GM11168 (cell line): ENCODE results near the gene PKP1.

Experiments
- in situ Hi-C: fragments of 300-500 bp; cut with MboI; formaldehyde crosslinking; loops from one replicate; pipeline ENCODE4 v1.12.0; 2022; ENCODE audit warnings: low sequenced_read_pairs; ENCODE audit not compliant: unreplicated experiment

PKP1 gene

DNA sequence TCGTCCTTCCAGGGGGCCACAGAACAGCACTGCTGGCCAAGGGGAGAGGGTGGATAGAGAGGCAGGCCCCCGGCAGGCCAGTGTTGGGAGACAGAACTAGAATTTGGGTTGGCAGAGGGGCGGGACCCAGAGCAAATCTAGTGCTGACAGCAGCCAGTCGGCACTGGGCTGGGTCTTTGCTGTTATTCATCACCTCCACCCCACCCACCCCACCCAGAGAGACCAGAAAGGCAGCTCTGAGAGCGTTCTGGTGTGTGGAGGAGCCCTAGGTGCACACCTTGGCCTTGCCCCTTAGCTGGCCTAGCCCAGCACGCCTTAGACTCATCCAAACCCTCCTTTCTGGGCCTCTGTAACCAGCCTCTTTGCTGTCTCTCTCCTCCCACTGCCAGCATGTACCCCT, 6.4 kb upstream of the PKP1 start:
- in situ Hi-C loops = no loop called here

DNA sequence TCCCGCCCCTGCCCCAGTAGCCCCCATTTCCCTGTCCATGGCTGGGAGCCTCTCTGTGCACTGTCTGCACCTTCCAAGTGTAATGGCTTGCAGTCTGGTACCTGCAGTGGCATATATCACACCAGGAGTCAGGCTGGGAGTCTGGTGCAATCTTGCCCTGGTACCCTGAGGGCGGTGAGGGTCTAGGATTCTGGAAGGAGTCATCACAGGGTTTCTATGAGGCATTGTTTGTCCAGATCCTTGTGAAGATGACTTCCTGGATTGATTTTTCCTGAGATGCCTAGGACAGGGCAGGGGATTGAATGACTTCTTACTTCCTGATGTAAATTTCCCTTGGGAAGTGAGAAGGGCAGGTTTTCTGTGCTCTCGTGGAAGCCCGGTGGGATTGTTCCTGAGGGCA, 5.9 kb upstream of the PKP1 start:
- in situ Hi-C loops = no loop called here

DNA sequence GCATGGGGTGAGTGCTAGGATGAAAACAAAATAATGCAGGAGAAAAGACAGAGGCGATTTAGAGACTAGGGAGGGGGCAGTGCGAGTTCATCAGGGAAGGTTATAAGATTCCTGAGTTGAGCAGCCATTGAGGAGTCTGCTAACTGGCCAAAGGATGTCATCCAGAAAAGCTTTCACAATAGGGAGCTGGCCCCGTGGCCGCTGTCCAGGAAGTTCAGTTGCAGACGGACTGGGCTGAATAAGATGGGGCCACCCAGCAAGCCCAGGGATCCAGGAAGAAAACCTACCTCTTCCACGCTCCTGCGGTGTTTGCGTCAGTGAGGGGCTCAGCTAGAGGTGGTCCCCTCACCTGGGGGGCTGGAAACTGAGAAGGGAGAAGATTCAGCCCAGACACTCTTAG, 4.0 kb upstream of the PKP1 start:
- in situ Hi-C loops = no loop called here

DNA sequence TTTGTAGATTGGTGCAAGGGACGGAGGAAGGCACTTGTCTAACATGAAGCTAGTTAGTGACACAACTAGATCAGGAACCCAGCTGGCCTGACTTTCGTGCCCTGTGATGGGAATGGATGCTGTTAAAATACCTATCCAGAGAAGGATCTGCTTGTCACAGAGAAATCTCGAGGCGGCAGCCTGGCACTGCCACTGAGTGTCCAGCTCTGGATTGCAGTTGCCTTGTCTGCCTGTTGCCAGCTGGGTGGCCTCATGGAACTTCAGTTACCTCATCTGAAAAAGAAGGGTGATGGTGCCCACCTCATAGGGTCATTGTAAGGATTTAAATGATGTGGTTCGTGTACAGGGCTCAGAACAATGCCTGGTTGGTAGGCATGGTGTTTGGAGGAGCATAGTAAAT, 2.4 kb upstream of the PKP1 start:
- in situ Hi-C loops = no loop called here

DNA sequence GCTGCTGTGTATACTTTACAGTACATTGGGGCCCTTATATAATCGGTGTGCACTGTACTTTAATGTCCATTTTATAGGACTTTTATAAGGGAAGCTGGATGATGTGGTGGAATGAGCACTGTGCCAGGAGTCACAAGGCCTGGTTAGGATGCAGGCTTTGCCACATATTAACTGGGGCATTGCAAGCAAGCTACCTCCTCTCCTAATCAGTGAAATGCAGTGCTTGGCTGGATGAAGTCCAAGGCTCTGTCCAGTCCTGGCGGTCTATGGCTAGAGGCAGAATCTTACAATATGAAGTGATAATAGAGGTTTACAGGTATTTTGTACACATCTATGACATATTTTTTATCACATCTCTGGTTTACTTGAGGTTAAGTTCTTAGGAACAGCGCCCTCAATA, 1.7 kb upstream of the PKP1 start:
- in situ Hi-C loops = no loop called here

DNA sequence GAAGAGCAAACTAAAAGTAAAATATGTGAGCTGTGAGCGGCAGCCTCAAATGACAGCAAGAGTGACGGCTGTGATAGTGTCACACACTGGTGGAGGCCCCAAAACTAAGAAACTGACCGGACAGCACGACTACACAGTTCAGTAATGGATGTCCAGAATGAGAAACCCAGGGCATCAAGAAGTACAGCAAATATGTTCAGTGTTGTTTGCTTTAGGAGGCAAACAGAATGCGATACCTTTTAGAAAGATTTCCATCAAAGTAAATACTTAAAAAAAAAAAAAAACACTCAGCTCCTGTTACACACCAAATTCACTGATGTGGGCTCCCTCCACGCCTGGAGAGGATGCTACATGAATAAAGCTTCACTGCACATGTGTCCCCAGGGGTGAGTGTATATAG, 1.1 kb upstream of the PKP1 start:
- in situ Hi-C loops = no loop called here

DNA sequence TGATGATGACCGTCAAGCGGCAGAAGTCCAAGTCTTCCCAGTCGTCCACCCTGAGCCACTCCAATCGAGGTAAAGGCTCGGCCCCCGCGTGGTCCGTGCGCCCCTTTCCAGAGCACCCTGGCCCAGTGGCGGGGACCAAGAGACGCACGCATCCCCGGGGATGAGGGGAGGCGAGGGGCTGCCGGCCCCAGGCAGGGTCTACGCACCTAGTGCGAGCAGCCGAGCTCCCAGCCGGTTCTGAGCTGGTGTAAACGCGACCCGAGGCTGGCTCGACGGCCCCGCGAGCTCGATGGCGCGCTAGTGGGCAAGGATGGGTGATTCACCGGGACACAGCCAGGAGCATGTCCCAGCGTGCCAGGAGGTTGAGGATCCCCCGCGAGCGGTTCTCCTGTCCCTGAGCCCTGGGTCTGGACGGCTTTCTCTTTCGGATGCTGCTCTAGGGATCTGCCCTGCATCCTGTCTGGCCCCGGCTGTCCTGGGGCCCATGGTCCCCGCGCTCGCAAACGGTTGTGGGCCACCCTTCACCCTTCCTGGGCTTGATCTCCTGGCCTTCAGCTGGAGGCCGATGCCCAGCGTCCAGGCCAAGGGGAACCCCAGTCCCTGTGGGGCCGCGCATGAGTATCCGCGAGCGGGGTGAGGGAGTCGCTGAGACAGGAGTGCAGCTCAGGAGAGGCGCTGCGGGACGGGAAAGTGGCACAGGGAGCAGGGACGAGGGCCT, 689 bp downstream of the PKP1 start:
- in situ Hi-C loops = no loop called here

DNA sequence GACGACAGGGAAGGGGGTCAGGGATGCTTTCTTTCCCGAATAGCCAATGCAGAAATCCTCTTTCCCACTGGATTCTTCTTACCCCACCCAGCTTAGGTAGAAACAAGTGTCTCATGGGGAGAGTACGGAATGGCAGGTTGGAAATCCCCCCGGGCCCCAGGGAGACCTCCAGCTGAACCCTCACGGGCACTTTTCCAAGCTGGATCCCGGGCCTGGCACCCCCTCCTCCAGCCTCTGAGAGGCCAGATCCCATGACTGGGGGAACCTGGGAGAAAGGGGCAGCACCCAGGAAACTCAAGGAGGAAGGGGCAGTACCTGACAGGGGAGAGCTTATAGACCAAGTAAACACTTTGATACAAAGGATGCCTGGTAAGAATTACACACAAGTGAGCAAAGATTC, 1.3 kb downstream of the PKP1 start:
- in situ Hi-C loops = no loop called here

DNA sequence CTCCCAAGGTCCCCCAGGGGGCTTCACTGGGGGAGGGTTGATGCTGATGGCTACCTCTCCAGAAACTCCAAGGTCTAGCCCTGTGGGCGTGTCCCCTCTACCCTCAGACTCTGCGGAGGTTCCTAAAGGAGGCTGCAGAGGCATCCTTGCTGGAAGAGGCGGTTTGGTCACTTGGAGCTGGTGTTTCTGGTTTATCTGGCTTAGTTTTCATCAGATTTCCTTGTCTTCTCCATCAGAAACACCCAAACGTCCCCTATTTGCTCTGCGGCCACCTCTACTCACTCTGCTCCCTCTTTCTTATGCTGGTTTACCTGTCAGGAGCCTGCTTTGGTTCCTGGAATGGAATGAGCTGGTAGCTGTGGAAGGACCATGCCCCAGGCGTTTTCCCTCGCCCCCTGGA, 2.5 kb downstream of the PKP1 start:
- in situ Hi-C loops = no loop called here

DNA sequence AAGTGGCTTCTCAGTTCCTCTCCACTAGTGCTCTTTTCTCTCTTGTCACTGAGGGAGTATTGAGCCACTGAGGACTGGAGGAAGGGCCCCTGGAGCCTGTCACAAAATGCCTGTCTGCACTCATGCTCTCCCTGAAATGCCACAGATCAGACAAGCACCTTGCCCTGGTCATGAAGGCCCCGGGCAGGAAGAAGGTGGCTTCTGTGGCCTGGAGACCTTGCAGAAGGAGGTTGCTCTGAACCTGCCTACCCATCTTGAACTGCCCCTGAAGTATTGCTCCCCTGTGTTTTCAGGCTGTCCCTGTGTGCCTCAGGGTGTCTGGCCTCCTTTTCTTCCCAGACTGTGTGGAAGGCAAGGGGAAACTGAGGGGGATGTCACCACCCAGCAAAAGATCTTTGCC, 3.1 kb downstream of the PKP1 start:
- in situ Hi-C loops = no loop called here

DNA sequence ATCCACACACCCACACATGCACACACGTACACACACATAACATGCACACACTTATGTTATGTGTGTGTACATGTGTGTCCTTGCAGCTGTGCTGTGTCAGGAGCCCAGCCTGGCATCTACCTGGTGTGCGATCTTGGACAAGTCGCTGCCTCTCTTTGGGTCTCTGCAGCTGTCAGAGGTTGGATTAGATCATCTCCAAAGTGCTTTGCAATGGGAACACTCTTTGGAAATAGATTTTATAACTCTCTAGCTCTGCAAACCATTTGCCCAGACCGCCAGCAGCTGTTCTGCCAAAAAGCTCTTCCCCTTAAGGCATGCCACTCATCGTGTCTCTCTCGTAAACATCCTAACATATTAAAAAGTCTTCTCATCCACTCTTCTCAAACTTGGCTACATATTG, 4.7 kb downstream of the PKP1 start:
- in situ Hi-C loops = no loop called here

DNA sequence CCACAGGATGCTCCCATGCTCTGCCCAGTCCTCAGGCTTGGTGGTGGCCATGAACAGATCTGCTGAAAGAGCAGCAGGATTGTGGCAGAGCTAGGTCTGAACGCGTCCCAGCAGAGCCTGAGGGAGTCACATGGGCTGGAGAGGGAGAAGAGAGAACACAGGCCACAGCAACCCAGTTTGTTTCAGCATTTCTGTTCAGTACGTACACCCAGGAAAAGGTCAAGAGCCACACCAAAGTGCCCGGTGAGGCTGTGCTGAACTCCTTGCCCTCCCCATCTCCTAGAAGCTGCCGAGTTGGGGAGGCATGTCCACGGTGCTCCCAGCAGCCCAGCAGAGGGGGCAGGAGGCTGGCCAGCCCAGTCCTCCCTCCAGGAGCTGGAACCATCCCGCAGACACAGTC, 5.5 kb downstream of the PKP1 start:
- in situ Hi-C loops = no loop called here

DNA sequence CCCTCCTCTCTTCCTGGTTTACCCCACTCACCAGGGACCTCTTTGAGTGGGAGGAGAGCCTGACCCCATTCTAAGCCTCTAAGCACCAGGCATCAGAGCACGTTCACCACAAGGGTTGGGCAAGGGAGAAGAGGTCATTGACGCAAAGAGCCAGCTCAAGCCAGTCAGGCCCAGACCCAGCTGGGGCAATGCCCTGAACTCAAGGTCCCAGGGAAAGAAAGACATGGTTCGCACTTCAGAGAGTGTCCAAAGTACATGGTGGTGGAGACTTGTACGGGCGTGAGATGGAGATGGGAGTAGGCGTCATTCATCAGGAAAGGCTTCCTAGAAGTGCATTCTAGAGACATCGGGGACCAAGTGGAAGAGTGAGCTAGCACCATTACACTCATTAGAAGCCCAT, 7.2 kb downstream of the PKP1 start:
- in situ Hi-C loops = no loop called here

DNA sequence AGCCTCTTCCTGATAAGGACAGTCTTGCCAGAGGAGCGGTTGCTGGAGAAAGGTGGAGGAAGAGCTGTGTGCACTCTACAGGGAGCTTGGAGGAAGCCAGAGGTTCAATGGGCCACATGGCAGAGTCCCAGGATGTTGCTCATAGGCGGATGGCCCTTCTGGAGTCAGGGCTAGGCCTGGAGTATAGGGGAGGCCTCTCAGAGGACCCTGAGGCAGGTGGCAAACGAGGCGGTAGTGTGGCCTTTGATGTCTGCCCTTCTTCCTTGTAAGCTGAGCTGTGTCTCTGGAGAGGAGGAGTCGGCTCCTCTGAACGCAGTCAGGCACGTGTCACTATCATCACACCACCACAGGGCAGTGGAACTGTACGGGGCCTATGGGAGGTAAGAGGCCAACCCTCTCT, 8.6 kb downstream of the PKP1 start:
- in situ Hi-C loops = no loop called here

DNA sequence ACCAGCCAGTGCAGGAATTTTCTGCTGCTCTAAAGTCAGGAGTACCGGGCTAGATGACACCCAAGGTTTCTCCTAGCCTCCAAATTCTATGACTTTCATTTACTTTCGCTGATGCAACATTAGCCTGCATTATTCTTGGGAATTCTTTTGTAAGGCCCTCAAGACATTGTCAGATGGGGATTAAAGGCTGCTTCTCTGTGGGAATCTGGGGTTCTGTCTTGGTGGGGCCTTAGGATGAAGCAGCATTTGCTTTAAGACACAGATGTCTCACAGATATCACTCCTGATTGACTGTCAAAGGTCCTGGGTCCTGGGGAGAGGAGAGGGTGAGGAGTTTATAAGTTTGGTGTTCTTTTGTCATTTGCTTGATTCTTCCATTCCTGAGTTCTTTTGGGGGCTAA, 11.6 kb downstream of the PKP1 start:
- in situ Hi-C loops = no loop called here

DNA sequence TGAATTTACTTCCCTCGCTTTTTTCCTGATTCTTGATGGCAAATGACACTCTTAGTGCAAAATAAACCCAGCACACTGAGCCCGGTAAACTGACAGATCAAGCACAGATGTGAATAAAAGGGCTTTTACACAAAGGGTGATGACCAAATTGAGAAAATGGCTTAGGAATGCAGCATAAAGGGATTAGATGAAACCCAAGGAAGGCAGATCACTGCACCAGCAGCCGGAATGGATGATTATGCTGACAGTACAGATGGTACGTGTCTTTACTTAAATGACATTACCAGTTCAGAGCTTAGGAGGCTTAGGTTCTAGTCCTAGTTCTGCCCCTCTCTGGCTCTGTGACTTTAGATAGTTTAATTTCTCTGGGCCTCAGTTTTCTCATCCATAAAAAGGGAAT, 12.0 kb downstream of the PKP1 start:
- in situ Hi-C loops = no loop called here

DNA sequence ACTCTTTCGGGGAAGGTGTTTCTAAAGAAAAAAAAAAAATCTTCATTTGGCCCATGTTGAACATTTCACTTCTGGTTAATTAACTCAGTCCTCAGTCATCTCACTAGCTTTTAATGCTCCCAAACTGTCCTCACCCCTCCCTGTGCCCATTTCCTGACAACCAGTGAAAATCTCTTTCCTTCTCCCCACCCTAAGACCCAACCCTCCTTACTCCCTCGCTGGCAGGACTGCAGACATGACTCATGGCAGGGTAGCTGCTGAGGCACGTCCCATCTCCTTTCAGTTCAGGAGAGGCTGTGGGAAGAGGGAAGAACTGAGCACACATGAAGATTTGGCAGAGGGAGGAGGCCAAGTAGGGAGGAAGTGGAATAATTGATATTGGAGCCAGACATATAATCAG, 12.6 kb downstream of the PKP1 start:
- in situ Hi-C loops = no loop called here

DNA sequence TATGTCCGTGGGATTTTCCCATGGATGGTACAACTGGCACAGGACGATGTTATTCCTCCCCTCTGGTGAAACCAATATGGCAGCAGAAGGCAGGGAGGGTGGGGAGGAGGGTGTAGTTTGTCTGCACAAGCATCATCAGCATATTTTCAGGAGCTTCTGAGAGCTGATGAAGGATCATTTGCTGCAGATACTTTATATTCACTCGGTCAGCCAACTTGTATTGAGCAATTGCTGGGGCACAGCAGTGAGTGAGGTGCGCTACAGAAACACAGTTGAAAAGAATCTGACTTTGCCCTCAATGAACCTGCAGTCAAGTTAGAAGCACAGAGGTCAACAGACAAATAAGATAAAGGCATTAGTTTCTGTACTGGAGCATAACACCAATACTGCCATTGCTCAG, 13.0 kb downstream of the PKP1 start:
- in situ Hi-C loops = no loop called here

DNA sequence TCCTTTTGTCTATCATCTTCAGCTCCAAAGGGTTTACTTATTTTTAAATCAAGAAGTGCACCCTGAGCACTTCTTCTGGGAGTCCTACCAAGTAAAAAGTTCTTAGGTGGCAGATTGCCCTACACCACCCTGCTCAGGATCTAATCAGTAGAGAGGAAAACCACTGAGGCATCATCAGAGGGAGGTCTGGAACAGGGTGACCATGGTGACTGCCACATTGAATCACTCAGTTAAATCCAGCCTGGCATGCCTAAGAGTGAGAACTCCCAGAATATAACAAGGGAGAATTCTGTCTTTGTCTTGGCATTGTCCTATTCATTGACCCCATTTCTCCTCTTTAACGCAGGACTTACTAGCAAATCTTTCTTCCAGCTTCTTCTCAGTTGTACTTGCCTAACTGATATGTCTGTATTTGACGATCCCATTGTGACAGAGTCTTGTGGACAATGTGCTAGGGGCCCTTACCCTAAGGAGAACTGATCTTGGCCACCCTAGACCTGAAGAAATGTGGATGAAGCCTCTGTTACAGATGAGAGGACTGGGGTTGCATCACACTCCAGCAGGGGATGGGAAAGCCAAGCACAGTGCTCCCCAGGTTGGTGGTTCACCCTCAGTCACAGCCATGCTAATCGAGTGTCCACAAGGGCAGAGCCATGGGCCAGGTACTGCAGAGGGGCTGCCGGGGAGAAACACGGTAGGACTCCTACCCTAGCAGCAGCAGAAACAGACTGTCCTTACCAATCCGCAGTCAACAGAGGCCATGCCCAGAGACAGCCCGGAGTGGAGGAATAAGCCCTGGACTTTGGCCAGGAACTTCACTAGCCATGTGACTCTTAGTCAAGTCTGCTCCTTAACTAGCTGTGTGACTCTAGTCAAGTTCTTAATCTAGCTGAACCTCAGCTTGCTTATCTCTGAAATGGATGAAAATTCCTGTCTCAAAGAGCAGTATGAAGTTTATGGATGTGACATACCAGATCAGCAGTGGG, 15.4 kb downstream of the PKP1 start:
- in situ Hi-C loops = no loop called here

DNA sequence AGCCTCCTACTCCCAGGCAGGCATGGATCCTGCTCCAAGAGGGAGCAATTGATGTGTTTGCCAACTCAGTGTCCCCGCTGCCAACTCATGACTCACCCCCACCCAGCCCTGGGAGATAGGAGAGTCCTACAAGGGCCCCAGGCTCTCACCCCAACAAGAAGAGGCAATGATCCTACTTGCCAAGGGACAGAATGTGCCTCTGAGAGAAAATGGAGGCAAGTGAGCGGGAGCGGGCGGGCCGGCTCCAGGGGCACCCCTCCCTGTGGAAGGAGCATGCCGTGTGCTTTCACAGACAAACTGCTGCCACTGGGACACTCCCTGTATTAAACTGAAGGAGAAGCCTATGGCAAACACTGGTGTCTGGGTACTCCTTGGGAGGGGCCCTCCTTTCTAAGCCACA, 16.7 kb downstream of the PKP1 start:
- in situ Hi-C loops = no loop called here

DNA sequence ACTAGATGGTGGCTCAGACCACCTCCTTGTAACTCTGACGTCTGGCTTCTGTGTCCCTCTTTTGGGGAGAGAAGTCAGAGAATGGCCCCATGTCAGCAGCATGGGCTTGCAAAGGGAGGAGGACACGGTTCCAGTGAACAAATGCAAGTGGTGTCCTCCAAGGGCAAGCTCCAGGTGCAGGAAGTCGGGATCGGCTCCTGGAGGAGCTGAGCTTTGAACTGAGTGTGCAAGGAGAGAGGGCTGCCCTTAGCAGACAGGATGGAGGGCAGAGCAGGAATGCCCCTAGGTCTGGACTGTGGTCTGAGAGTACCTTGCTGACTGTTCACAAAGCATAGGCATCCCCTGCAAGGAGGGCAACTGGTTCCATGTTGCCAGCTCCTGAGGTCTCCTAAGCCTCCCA, 17.3 kb downstream of the PKP1 start:
- in situ Hi-C loops = no loop called here
